Measurements from ENCODE around the gene GRAP2. TPM values are rescaled to one million over a fixed set of nuclear protein-coding genes. Genes with fewer than 3 reads are reported as not detected.

GRAP2 gene
- not detected in 2 replicates for total RNA-seq (2021; fragmentation: NEBNext Ultra II Directional; extraction: Animal tissue kit (Norgen Biotek cat#: 25700))
- 0.08 and 0.19 TPM in 2 replicates for polyA plus RNA-seq (2011; rRNA removed)
- polyA plus RNA-seq (2011; cell fraction: cytosol; rRNA removed), result 0.04 TPM
- polyA plus RNA-seq (2011; cell fraction: nucleus; rRNA removed), result not detected
- polyA plus RNA-seq (2012, experiment 1 of 2), result 0.09 to 0.25 TPM in 2 of 4 replicates, not detected in the others
- polyA plus RNA-seq (2012, experiment 2 of 2), result 0.09 TPM
- polyA plus RNA-seq (2013, experiment 1 of 2), result 0.22 TPM
- polyA plus RNA-seq (2013, experiment 2 of 2), result 0.11 TPM
- 0.09 TPM in 1 of 2 replicates, not detected in the other for polyA minus RNA-seq (2011; rRNA and poly(A)+ RNA removed)
- polyA minus RNA-seq (2011; cell fraction: cytosol; rRNA and poly(A)+ RNA removed), result not detected
- 0.10 TPM for polyA minus RNA-seq (2011; cell fraction: nucleus; rRNA and poly(A)+ RNA removed)
- long read RNA-seq, experiment 1, result 0 reads
- long read RNA-seq, experiment 2, result 0 reads

DNA sequence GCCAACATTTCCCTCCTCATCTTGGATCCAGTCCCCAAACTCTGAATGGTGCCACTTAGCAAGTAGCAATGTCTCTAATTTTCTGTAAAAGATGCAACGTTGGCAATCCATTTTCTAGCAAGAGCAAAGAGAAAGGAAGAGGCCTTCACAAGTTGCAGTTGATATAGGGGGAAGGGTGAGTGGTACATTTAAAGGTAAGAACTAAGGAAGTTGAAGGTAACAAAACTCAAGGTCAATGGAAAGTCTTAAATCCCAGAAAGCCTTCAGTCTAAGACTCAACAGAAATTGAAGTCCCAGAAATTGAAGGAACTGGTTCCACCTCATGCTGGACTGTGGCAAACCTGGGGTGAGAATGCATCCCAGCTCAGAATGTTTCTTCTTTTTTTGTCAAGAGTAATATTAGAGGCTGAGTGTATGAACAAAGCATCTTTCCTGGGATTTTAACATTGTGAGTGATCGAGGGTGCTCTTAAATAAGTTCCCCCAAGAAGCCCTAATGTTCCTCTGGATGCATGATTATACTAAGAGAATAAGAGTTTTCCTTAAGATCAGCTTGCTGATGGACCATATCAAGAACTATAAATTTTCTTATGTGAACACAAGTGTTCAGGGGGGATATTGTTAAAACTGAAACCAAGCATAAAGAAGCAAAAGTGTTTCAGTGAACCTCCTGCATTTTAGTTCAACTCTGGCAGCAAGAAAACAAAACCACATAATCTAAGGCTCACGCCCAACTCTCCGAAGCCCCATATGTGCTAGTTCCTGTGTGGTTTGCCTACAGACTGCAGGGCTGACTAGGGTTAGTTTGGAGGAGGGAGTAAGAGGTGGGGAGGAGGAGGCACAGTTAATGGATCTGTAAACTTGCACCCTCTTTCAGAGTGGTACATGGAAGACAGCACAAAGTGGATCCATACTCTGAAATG, at the start of gene GRAP2:
Gene GRAP2, plus strand, starts transcription at position 779 of the 922 bp plus-strand sequence. CDS start 46,023 bp downstream, outside the sequence.
- Histone ChIP-seq H3K36me3 (ENCODE audit: control insufficient read depth in 2 of 4, insufficient read depth in 4 of 4, low read length in 3 of 4) (no peaks in the 10 kb centered on the region), H4K91ac (replicated peaks; ENCODE audit: insufficient read length, low read length) (no peak within 1 kb of the TSS), H3K18ac (ENCODE audit: extremely low read depth, low read length) (no peak within 1 kb of the TSS), H2BK20ac (ENCODE audit: low read length) (no peak within 1 kb of the TSS), H2AK5ac (ENCODE audit: low read depth, low read length) (no peak within 1 kb of the TSS), H2AFZ (ENCODE audit: low read length) (peak within 1 kb of the TSS; percentile 18; the same call in 1 of the 2 replicates), H3K56ac (replicated peaks; ENCODE audit: insufficient read length, low read depth, low read length) (no peak within 1 kb of the TSS), H2BK15ac (ENCODE audit: low read length) (no peak within 1 kb of the TSS), H3K23ac (ENCODE audit: insufficient read length) (no peak within 1 kb of the TSS), H3K4me2 (ENCODE audit: insufficient read depth in 1 of 2, low read depth in 2 of 2, low read length in 2 of 2) (no peak within 1 kb of the TSS), H2BK120ac (replicated peaks; ENCODE audit: low read depth, low read length) (no peak within 1 kb of the TSS), H3K14ac (ENCODE audit: insufficient read length) (no peak within 1 kb of the TSS), H2BK5ac (ENCODE audit: low read depth, low read length) (no peak within 1 kb of the TSS), H3K23me2 (ENCODE audit: low read depth, low read length) (no peaks in the 10 kb centered on the region), H3K4me3 (ENCODE audit: extremely low read depth in 1 of 4, insufficient read depth in 2 of 4, low read depth in 3 of 4, low read length in 4 of 4) (no peak within 1 kb of the TSS), H3K27me3 (replicated peaks in 1 of 4; ENCODE audit: control insufficient read depth in 3 of 4, extremely low read depth in 1 of 4, insufficient read depth in 3 of 4, low read length in 3 of 4) (no peaks in the 10 kb centered on the region), H4K5ac (ENCODE audit: insufficient read length, low read depth, low read length) (no peak within 1 kb of the TSS), H3K79me2 (ENCODE audit: control insufficient read depth in 1 of 2, insufficient read depth in 2 of 2, low read length in 2 of 2) (no peaks in the 10 kb centered on the region), H4K20me1 (replicated peaks in 1 of 2; ENCODE audit: control insufficient read depth in 1 of 2, insufficient read depth in 2 of 2, low read length in 2 of 2) (no peaks in the 10 kb centered on the region), H2BK12ac (ENCODE audit: low read depth, low read length) (no peak within 1 kb of the TSS), H3K9ac (replicated peaks in 1 of 4; ENCODE audit: extremely low read depth in 1 of 4, low read depth in 3 of 4, low read length in 3 of 4) (no peak within 1 kb of the TSS), H3K27ac (ENCODE audit: low read depth, low read length) (no peak within 1 kb of the TSS), H3K79me1 (ENCODE audit: low read depth, low read length) (no peaks in the 10 kb centered on the region), H3K4me1 (replicated peaks in 1 of 4; ENCODE audit: control insufficient read depth in 3 of 4, insufficient read depth in 4 of 4, low read length in 3 of 4) (no peaks in the 10 kb centered on the region), H3K4ac (replicated peaks; ENCODE audit: insufficient read length, low read depth, low read length) (no peak within 1 kb of the TSS), H4K8ac (ENCODE audit: extremely low read depth, insufficient read depth, low read length) (no peak within 1 kb of the TSS), H3K9me3 (ENCODE audit: insufficient read depth in 2 of 2, low read depth in 1 of 2, low read length in 1 of 2) (no peaks in the 10 kb centered on the region)
- WGBS, 2 experiments (ENCODE audit: extremely low coverage in 1 of 2, insufficient coverage in 1 of 2, insufficient read length in 1 of 2, insufficient replicate concordance in 2 of 2, low coverage in 1 of 2, low lambda C conversion rate in 2 of 2, missing lambda C conversion rate in 1 of 2), result 89% methylated on average over 4 of the region's 4 CpGs; no CpG with 5 or more reads in 1 of the 2 experiments
- CTCF ChIA-PET (ENCODE audit: partially characterized antibody), result no interaction called here
- FAIRE-seq (no peak), DNase-seq (ENCODE audit: low read depth in 1 of 2, low spot score in 2 of 2) (no peak)
- POLR2A ChIA-PET (ENCODE audit: partially characterized antibody), result no interaction called here
- TF ChIP-seq CREB1 (IDR thresholded peaks at IDR 0.05) (no peak), JUN (IDR thresholded peaks at IDR 0.05; ENCODE audit: low read depth, low read length) (no peak), HDAC6 (IDR thresholded peaks at IDR 0.05; ENCODE audit: low read depth, low read length) (no peak), TCF12 (IDR thresholded peaks at IDR 0.05; ENCODE audit: low read depth, low read length) (no peak), CBX8 (IDR thresholded peaks at IDR 0.05; ENCODE audit: borderline replicate concordance, low read depth, low read length) (no peak), SP2 (IDR thresholded peaks at IDR 0.05; ENCODE audit: low read length) (no peak), NANOG (IDR thresholded peaks at IDR 0.05; ENCODE audit: insufficient read depth, low read depth, low read length, poor library complexity, severe bottlenecking) (no peak)
- TF ChIP-seq, protein P1, sequence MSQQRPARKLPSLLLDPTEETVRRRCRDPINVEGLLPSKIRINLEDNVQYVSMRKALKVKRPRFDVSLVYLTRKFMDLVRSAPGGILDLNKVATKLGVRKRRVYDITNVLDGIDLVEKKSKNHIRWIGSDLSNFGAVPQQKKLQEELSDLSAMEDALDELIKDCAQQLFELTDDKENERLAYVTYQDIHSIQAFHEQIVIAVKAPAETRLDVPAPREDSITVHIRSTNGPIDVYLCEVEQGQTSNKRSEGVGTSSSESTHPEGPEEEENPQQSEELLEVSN (IDR thresholded peaks at IDR 0.05), result no peak

Measured in H1 (cell line).